C4-2B (cell line): Measurements from ENCODE around the gene OPRD1.

Experiments used
- CTCF ChIP-seq: fragments of 450-650 bp; conservative IDR thresholded peaks from 2 replicates; pipeline ENCODE4 v1.5.1; 2017; ENCODE audit warnings: mild to moderate bottlenecking
- ZFX ChIP-seq: fragments of 450-650 bp; IDR thresholded peaks from 2 replicates; pipeline ENCODE4 v1.6.1; 2017

GRCh38 chr1:28796352-28797211, 15.4 kb upstream of the OPRD1 start:
- TF ChIP-seq CTCF (no peak), ZFX (no peak)
